GM13976 (cell line): ENCODE measurements around the gene SLC39A12.
A peak's percentile ranks its signal among the peaks of the same experiment; 100 is the strongest.

Experiments used
- DNase-seq: peaks from one replicate; pipeline ENCODE4 v3.0.0; 2012; ENCODE audit warnings: low spot score
- in situ Hi-C: fragments of 300-500 bp; cut with MboI; formaldehyde crosslinking; loops from one replicate; pipeline ENCODE4 v1.12.0; 2022; ENCODE audit warnings: low sequenced_read_pairs, mixed read lengths, inconsistent platforms; ENCODE audit not compliant: unreplicated experiment
- TF ChIP-seq, protein P1 (sequence below): IDR thresholded peaks from 2 replicates; pipeline ENCODE4 v1.5.1; 2012; ENCODE audit warnings: borderline replicate concordance, mild to moderate bottlenecking; ENCODE audit not compliant: insufficient read depth; ENCODE audit errors: extremely low read depth, missing control alignments, control extremely low read depth

SLC39A12 gene

DNA sequence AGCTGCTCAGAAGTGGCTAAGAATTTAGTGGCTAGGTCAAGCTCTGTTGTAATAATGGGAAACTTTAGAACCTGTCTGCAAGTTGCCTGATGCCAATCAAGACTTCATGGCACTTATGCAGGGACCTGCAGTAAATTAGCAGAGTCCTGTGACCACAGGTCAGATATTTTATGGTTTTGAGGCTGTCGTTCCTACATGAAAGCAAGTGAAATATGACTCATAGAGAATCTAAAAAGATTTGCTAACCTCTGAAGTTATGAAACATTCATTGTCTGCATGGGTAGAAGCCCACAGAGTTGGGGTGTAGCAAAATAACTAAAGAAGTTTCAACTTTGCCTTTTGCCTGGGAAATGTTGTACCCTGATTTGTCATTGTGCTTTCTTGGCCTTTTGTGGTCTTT, 32.3 kb downstream of the SLC39A12 start:
- DNase-seq: peak; percentile 59
- TF ChIP-seq, protein P1, sequence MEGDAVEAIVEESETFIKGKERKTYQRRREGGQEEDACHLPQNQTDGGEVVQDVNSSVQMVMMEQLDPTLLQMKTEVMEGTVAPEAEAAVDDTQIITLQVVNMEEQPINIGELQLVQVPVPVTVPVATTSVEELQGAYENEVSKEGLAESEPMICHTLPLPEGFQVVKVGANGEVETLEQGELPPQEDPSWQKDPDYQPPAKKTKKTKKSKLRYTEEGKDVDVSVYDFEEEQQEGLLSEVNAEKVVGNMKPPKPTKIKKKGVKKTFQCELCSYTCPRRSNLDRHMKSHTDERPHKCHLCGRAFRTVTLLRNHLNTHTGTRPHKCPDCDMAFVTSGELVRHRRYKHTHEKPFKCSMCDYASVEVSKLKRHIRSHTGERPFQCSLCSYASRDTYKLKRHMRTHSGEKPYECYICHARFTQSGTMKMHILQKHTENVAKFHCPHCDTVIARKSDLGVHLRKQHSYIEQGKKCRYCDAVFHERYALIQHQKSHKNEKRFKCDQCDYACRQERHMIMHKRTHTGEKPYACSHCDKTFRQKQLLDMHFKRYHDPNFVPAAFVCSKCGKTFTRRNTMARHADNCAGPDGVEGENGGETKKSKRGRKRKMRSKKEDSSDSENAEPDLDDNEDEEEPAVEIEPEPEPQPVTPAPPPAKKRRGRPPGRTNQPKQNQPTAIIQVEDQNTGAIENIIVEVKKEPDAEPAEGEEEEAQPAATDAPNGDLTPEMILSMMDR: no peak
- in situ Hi-C loops: no loop called here

DNA sequence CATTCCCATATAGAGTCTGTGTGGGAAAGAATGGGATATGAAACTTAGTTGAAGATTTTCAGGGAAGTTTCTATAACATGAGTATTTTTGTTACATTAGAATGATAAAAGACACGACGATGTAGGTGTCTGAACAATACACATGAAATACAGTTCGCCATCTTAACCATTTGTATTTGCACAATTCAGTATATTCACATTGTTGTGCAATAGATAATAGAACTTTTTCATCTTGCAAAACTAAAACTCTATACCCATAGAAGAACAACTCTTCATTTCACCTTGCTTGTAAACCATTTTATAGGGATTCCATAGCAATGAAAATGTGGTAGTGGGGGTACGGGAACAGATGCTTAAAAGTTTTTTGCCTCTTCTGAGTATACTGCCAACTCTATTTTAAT, 32.8 kb downstream of the SLC39A12 start:
- no peak for DNase-seq
- in situ Hi-C loops: no loop called here
- TF ChIP-seq, protein P1: no peak

DNA sequence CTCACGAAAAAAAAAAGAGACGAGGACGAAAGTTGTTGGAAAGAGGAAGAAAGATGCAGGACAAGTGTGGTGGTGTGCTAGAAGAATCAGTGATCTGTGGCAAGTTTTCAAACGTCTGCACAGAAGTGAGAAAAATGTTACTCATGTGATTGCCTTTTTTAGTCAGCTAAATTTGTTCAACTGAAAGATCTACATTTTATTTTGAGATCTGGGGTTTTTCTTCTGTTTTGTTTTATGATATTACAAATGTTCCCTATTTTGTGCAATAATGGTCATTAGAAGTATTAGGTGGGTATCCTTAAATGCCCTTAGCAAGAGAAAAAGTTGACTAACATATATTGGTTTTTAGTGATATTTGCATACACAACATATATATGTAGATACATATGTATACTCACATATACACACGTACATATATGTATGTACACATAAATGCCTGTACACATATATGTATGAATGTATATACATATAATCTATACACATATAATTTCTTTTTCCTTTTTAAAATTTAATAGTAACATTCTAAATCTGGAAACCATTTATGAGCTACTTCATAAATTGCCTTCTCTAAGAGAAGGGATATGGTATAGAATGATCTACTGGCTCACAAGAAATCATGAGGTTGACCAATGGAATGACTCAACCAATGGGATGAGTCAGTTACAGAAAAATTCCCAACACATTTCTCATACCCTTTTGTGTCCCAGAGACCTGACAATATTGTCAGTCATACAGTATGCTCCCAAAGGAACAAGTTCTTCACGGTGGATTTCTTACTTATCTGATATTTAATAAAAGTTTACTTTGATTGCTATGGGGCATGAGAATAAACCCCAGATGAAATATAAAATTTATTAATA, 38.4 kb downstream of the SLC39A12 start:
- TF ChIP-seq, protein P1: no peak
- DNase-seq: peak; percentile 58
- in situ Hi-C loops: no loop called here

DNA sequence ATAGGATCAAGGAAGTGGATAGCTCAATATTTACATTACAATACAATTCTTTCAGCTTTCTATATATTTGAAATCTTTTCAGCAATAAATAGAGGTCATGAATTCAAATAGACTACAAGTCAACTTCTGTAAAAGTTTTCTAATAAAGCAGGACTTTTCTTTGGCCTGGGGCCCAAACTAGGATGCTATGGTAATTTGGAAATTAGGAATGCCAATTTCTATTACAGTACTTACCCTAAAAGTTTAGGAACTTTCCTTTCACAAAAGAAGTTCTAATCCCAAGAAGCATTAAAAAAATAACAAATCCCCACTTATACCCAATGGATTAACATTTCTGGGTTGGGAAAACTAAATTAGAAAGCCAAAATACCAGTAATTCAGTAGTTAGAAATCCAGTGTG, 40.5 kb downstream of the SLC39A12 start:
- TF ChIP-seq, protein P1: no peak
- in situ Hi-C loops: no loop called here
- DNase-seq: no peak

- TF ChIP-seq, protein P1: no peak
- in situ Hi-C loops: no loop called here
- DNase-seq: no peak
These were observed 41.6 kb downstream of the SLC39A12 start for GRCh38 chr10:17993361-17993760.

- in situ Hi-C loops: no loop called here
- TF ChIP-seq, protein P1: no peak
- no peak for DNase-seq
These were observed 48.9 kb downstream of the SLC39A12 start for GRCh38 chr10:18000601-18001000.
